ENCODE data around the gene TBC1D32. TPM values are rescaled to one million over a fixed set of nuclear protein-coding genes. Genes with fewer than 3 reads are reported as not detected.

TBC1D32 gene
- total and polyA plus RNA-seq, 2 experiments from 2014 or later: 4.7 to 9.0 TPM

- no peaks in the 10 kb centered on the region for H3K9me3 ChIP-seq (ENCODE audit: low read depth)
- no peaks in the 10 kb centered on the region for H3F3A ChIP-seq (ENCODE audit: insufficient read depth)
- no peaks in the 10 kb centered on the region for H3K9me2 ChIP-seq (ENCODE audit: insufficient read depth)
- TF ChIP-seq EZH2 (IDR thresholded peaks at IDR 0.05; ENCODE audit: insufficient read depth, poor library complexity, severe bottlenecking): no peak
- TF ChIP-seq EZH2phosphoT487 (IDR thresholded peaks at IDR 0.05; ENCODE audit: insufficient read depth, low read depth): no peak
- H3K9ac ChIP-seq: no peak overlapping the region
- no peak overlapping the region for H3K4me2 ChIP-seq (ENCODE audit: unreplicated experiment)
- H4K20me1 ChIP-seq (ENCODE audit: insufficient read depth): no peaks in the 10 kb centered on the region
- WGBS, 2 experiments (ENCODE audit: low coverage in 1 of 2, low lambda C conversion rate in 2 of 2, missing lambda C conversion rate in 2 of 2): 95 to 97% methylated on average over 1 of the region's 1 CpG
- H3K36me3 ChIP-seq (ENCODE audit: low read depth): no peaks in the 10 kb centered on the region; the same call in 1 of the 2 replicates
- in situ Hi-C loops (cut with MboI): no loop called here
- no peak overlapping the region for H3K4me3 ChIP-seq
- DNase-seq: no peak
- no peaks in the 10 kb centered on the region for H3K27me3 ChIP-seq (replicated peaks; ENCODE audit: insufficient read depth)
- H3K27ac ChIP-seq: no peak overlapping the region
- H3K4me1 ChIP-seq (ENCODE audit: insufficient read depth): no peaks in the 10 kb centered on the region
- no peak overlapping the region for H2AFZ ChIP-seq
- no peaks in the 10 kb centered on the region for H3K79me2 ChIP-seq (ENCODE audit: insufficient read depth)
Observed at GRCh38 chr6:121188356-121188755, 145.9 kb downstream of the TBC1D32 start.

- no peak overlapping the region for H2AFZ ChIP-seq
- no peaks in the 10 kb centered on the region; the same call in 1 of the 2 replicates for H3K36me3 ChIP-seq (ENCODE audit: low read depth)
- TF ChIP-seq EZH2 (IDR thresholded peaks at IDR 0.05; ENCODE audit: insufficient read depth, poor library complexity, severe bottlenecking): no peak
- TF ChIP-seq EZH2phosphoT487 (IDR thresholded peaks at IDR 0.05; ENCODE audit: insufficient read depth, low read depth): no peak
- H3K4me1 ChIP-seq (ENCODE audit: insufficient read depth): no peaks in the 10 kb centered on the region
- in situ Hi-C loops (cut with MboI): no loop called here
- no peak overlapping the region for H3K27ac ChIP-seq
- no peaks in the 10 kb centered on the region for H3K79me2 ChIP-seq (ENCODE audit: insufficient read depth)
- H3K4me3 ChIP-seq: no peak overlapping the region
- no peaks in the 10 kb centered on the region for H3K27me3 ChIP-seq (replicated peaks; ENCODE audit: insufficient read depth)
- no peaks in the 10 kb centered on the region for H3K9me3 ChIP-seq (ENCODE audit: low read depth)
- 85 to 100% methylated on average over 1 of the region's 1 CpG for WGBS, 2 experiments (ENCODE audit: low coverage in 1 of 2, low lambda C conversion rate in 2 of 2, missing lambda C conversion rate in 2 of 2)
- H4K20me1 ChIP-seq (ENCODE audit: insufficient read depth): no peaks in the 10 kb centered on the region
- no peak overlapping the region for H3K9ac ChIP-seq
- H3K9me2 ChIP-seq (ENCODE audit: insufficient read depth): no peaks in the 10 kb centered on the region
- H3F3A ChIP-seq (ENCODE audit: insufficient read depth): no peaks in the 10 kb centered on the region
- DNase-seq: no peak
- no peak overlapping the region for H3K4me2 ChIP-seq (ENCODE audit: unreplicated experiment)
Observed at GRCh38 chr6:121187833-121188200, 146.5 kb downstream of the TBC1D32 start.

GRCh38 chr6:121187200-121187832 is 147.0 kb downstream of the TBC1D32 start:
- H3K9me2 ChIP-seq (ENCODE audit: insufficient read depth): no peaks in the 10 kb centered on the region
- no peak overlapping the region for H3K4me3 ChIP-seq
- H3K27me3 ChIP-seq (replicated peaks; ENCODE audit: insufficient read depth): no peaks in the 10 kb centered on the region
- H3K79me2 ChIP-seq (ENCODE audit: insufficient read depth): no peaks in the 10 kb centered on the region
- H3K9me3 ChIP-seq (ENCODE audit: low read depth): no peaks in the 10 kb centered on the region
- no peaks in the 10 kb centered on the region for H3F3A ChIP-seq (ENCODE audit: insufficient read depth)
- no peaks in the 10 kb centered on the region; the same call in 1 of the 2 replicates for H3K36me3 ChIP-seq (ENCODE audit: low read depth)
- TF ChIP-seq EZH2 (IDR thresholded peaks at IDR 0.05; ENCODE audit: insufficient read depth, poor library complexity, severe bottlenecking): no peak
- no peak for TF ChIP-seq EZH2phosphoT487 (IDR thresholded peaks at IDR 0.05; ENCODE audit: insufficient read depth, low read depth)
- H3K4me2 ChIP-seq (ENCODE audit: unreplicated experiment): no peak overlapping the region
- in situ Hi-C loops (cut with MboI): no loop called here
- H2AFZ ChIP-seq: no peak overlapping the region
- H3K4me1 ChIP-seq (ENCODE audit: insufficient read depth): no peaks in the 10 kb centered on the region
- DNase-seq: no peak
- WGBS, 2 experiments (ENCODE audit: low coverage in 1 of 2, low lambda C conversion rate in 2 of 2, missing lambda C conversion rate in 2 of 2): 96 to 100% methylated on average over 1 of the region's 1 CpG
- no peaks in the 10 kb centered on the region for H4K20me1 ChIP-seq (ENCODE audit: insufficient read depth)
- H3K27ac ChIP-seq: no peak overlapping the region
- no peak overlapping the region for H3K9ac ChIP-seq

- in situ Hi-C loops (cut with MboI): no loop called here
- WGBS, 2 experiments (ENCODE audit: low coverage in 1 of 2, low lambda C conversion rate in 2 of 2, missing lambda C conversion rate in 2 of 2): 93% methylated on average over 1 of the region's 1 CpG
Observed at GRCh38 chr6:121183742-121184141, 150.5 kb downstream of the TBC1D32 start.

More at GRCh38 chr6:121183742-121184141, 150.5 kb downstream of the TBC1D32 start:
- no peaks in the 10 kb centered on the region for H3K79me2 ChIP-seq (ENCODE audit: insufficient read depth)
- H3K27ac ChIP-seq: no peak overlapping the region
- no peaks in the 10 kb centered on the region for H4K20me1 ChIP-seq (ENCODE audit: insufficient read depth)
- H3K4me1 ChIP-seq (ENCODE audit: insufficient read depth): no peaks in the 10 kb centered on the region
- no peaks in the 10 kb centered on the region for H3K27me3 ChIP-seq (replicated peaks; ENCODE audit: insufficient read depth)
- no peaks in the 10 kb centered on the region for H3K36me3 ChIP-seq (ENCODE audit: low read depth)
- no peak for DNase-seq
- H2AFZ ChIP-seq: no peak overlapping the region
- H3K4me2 ChIP-seq (ENCODE audit: unreplicated experiment): no peak overlapping the region
- H3K4me3 ChIP-seq: no peak overlapping the region
- no peaks in the 10 kb centered on the region for H3K9me3 ChIP-seq (ENCODE audit: low read depth)
- no peaks in the 10 kb centered on the region for H3F3A ChIP-seq (ENCODE audit: insufficient read depth)
- TF ChIP-seq EZH2phosphoT487 (IDR thresholded peaks at IDR 0.05; ENCODE audit: insufficient read depth, low read depth) (no peak), EZH2 (IDR thresholded peaks at IDR 0.05; ENCODE audit: insufficient read depth, poor library complexity, severe bottlenecking) (no peak)
- H3K9ac ChIP-seq: no peak overlapping the region
- no peaks in the 10 kb centered on the region for H3K9me2 ChIP-seq (ENCODE audit: insufficient read depth)

Data from GM23248 (cell line).